GM06990 (cell line): ENCODE data around the gene MED14.

Source experiments
- DNase-seq: peaks from one replicate; pipeline ENCODE4 v3.0.0-alpha.2; 2011; ENCODE audit not compliant: insufficient read length; ENCODE audit errors: extremely low read depth
- H3K27me3 ChIP-seq: replicated peaks from 2 replicates; pipeline ENCODE4 v1.6.0; 2011; ENCODE audit warnings: low read length; ENCODE audit not compliant: control insufficient read depth, insufficient read depth
- H3K36me3 ChIP-seq: 2 replicates; pipeline ENCODE4 v1.5.1; 2011; ENCODE audit warnings: low read length; ENCODE audit not compliant: control insufficient read depth, insufficient read depth
- H3K4me3 ChIP-seq: replicated peaks from 2 replicates; pipeline ENCODE4 v1.5.1; 2011; ENCODE audit warnings: low read depth, mild to moderate bottlenecking, control low read depth, low read length
- CTCF ChIP-seq: IDR thresholded peaks from 2 replicates; pipeline ENCODE4 v1.5.1; 2011; ENCODE audit warnings: low read length, control low read depth, mild to moderate bottlenecking, inconsistent platforms; ENCODE audit not compliant: insufficient read depth, poor library complexity, severe bottlenecking

MED14 gene

GRCh38 chrX:40700640-40701342, 34.6 kb downstream of the MED14 start:
- Histone ChIP-seq H3K27me3 (no peaks in the 10 kb centered on the region), H3K4me3 (no peak overlapping the region), H3K36me3 (no peaks in the 10 kb centered on the region)
- TF ChIP-seq CTCF, result no peak
- no peak for DNase-seq

- no peak for TF ChIP-seq CTCF
- no peak overlapping the region for H3K4me3 ChIP-seq
- no peak for DNase-seq
- H3K36me3 ChIP-seq, result no peaks in the 10 kb centered on the region; the same call in 1 of the 2 replicates
- no peaks in the 10 kb centered on the region for H3K27me3 ChIP-seq
These were observed 36.5 kb downstream of the MED14 start for GRCh38 chrX:40698851-40699250.

GRCh38 chrX:40694802-40695201, 40.5 kb downstream of the MED14 start:
- Histone ChIP-seq H3K27me3 (no peaks in the 10 kb centered on the region), H3K36me3 (no peaks in the 10 kb centered on the region; the same call in 1 of the 2 replicates), H3K4me3 (no peak overlapping the region)
- TF ChIP-seq CTCF, result no peak
- no peak for DNase-seq

- DNase-seq, result no peak
- Histone ChIP-seq H3K4me3 (no peak overlapping the region), H3K36me3 (peaks cover 7% of the 10 kb centered on the region), H3K27me3 (no peaks in the 10 kb centered on the region)
- TF ChIP-seq CTCF, result no peak
These were observed 46.4 kb downstream of the MED14 start for GRCh38 chrX:40688929-40689328.

GRCh38 chrX:40687169-40687568, 48.2 kb downstream of the MED14 start:
- TF ChIP-seq CTCF, result no peak
- H3K36me3 ChIP-seq, result peaks cover 7% of the 10 kb centered on the region
- no peak overlapping the region for H3K4me3 ChIP-seq
- H3K27me3 ChIP-seq, result no peaks in the 10 kb centered on the region
- no peak for DNase-seq
